Measurements from ENCODE around the gene COX19. TPM values are rescaled to one million over a fixed set of nuclear protein-coding genes. Genes with fewer than 3 reads are reported as not detected.

The COX19 gene
- total RNA-seq, 1 experiment from 2014 or later: 14.0 TPM

- ATAC-seq: no peak
- BruUV-seq (replicated peaks): no TSS peak
- no peak for DNase-seq (ENCODE audit: low read depth, low spot score)
- Histone ChIP-seq H3K79me2 (ENCODE audit: insufficient read depth, low read length) (no peaks in the 10 kb centered on the region), H3K9me3 (ENCODE audit: control insufficient read depth in 1 of 2, insufficient read depth in 1 of 2, low read depth in 1 of 2, low read length in 2 of 2) (no peaks in the 10 kb centered on the region), H3K27me3 (ENCODE audit: insufficient read depth, low read length) (no peaks in the 10 kb centered on the region), H4K20me1 (ENCODE audit: insufficient read depth) (no peaks in the 10 kb centered on the region), H3K9me2 (ENCODE audit: insufficient read depth) (no peaks in the 10 kb centered on the region), H3K4me2 (ENCODE audit: low read length) (no peak overlapping the region), H3K9ac (ENCODE audit: low read length) (no peak overlapping the region; the same call in 1 of the 2 replicates), H3K4me3 (replicated peaks in 1 of 2; ENCODE audit: low read depth in 1 of 2, low read length in 2 of 2) (no peak overlapping the region), H2AFZ (ENCODE audit: low read depth, low read length, poor library complexity, severe bottlenecking) (no peak overlapping the region), H3K4me1 (ENCODE audit: control insufficient read depth in 1 of 2, insufficient read depth in 2 of 2, low read length in 2 of 2) (peaks cover 2 to 24% of the 10 kb centered on the region in 2 experiments; a peak in 2 of 4 replicates), H3K27ac (ENCODE audit: low read depth, low read length) (no peak overlapping the region), H3K36me3 (ENCODE audit: control insufficient read depth in 1 of 2, insufficient read depth in 2 of 2, low read length in 2 of 2) (no peaks in the 10 kb centered on the region)
- ChIA-PET RAD21 (ENCODE audit: low non-redundant PET in 1 of 2, low total read pairs in 2 of 2, uncharacterized antibody in 2 of 2, unreplicated experiment in 2 of 2) (no interaction called here), POLR2A (no interaction called here), CTCF (interaction anchor here (1.0 kb wide), 1 partner anchor 77 kb away, joined by 4 read pairs; no protein-coding TSS in a partner anchor)
- intact Hi-C loops (cut with micrococcal nuclease): no loop called here
- TF ChIP-seq EGR1 (IDR thresholded peaks at IDR 0.05; ENCODE audit: low read depth): no peak
- TF ChIP-seq YY1 (IDR thresholded peaks at IDR 0.05; ENCODE audit: extremely low read depth, insufficient replicate concordance, low read depth, low read length): no peak
- no peak for TF ChIP-seq ZBTB33 (IDR thresholded peaks at IDR 0.05; ENCODE audit: extremely low read depth, insufficient replicate concordance, low read length)
- TF ChIP-seq SIN3A (IDR thresholded peaks at IDR 0.05; ENCODE audit: low read depth): no peak
- TF ChIP-seq TCF7L2 (IDR thresholded peaks at IDR 0.05; ENCODE audit: borderline replicate concordance, extremely low read depth, insufficient read depth, insufficient read length): no peak
- no peak for TF ChIP-seq REST (IDR thresholded peaks at IDR 0.05; ENCODE audit: low read depth)
- TF ChIP-seq ATF3 (IDR thresholded peaks at IDR 0.05): no peak
- TF ChIP-seq FOSL1 (IDR thresholded peaks at IDR 0.05; ENCODE audit: low read depth): no peak
- TF ChIP-seq POLR2AphosphoS5 (IDR thresholded peaks at IDR 0.05; ENCODE audit: low read depth, low read length): no peak
- TF ChIP-seq RAD21 (IDR thresholded peaks at IDR 0.05; ENCODE audit: low read depth): no peak
- no peak for TF ChIP-seq CBX3 (IDR thresholded peaks at IDR 0.05; ENCODE audit: low read depth)
- TF ChIP-seq ZNF274 (IDR thresholded peaks at IDR 0.05; ENCODE audit: low read depth, low read length): no peak
- TF ChIP-seq POLR2A (IDR thresholded peaks at IDR 0.05; ENCODE audit: borderline replicate concordance, extremely low read depth, insufficient read depth, insufficient read length): no peak
- no peak for TF ChIP-seq SP1 (IDR thresholded peaks at IDR 0.05; ENCODE audit: low read depth)
- no peak for TF ChIP-seq ZFX (IDR thresholded peaks at IDR 0.05)
Measured at GRCh38 chr7:988963-989529, 13.7 kb upstream of the COX19 start.

Data from HCT116 (cell line).